Measurements from ENCODE around the gene RORC.

RORC gene

GRCh38 chr1:151835596-151835995 is 4.0 kb upstream of the RORC start:
- TF ChIP-seq, protein P1, sequence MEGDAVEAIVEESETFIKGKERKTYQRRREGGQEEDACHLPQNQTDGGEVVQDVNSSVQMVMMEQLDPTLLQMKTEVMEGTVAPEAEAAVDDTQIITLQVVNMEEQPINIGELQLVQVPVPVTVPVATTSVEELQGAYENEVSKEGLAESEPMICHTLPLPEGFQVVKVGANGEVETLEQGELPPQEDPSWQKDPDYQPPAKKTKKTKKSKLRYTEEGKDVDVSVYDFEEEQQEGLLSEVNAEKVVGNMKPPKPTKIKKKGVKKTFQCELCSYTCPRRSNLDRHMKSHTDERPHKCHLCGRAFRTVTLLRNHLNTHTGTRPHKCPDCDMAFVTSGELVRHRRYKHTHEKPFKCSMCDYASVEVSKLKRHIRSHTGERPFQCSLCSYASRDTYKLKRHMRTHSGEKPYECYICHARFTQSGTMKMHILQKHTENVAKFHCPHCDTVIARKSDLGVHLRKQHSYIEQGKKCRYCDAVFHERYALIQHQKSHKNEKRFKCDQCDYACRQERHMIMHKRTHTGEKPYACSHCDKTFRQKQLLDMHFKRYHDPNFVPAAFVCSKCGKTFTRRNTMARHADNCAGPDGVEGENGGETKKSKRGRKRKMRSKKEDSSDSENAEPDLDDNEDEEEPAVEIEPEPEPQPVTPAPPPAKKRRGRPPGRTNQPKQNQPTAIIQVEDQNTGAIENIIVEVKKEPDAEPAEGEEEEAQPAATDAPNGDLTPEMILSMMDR (IDR thresholded peaks at IDR 0.05): no peak
- no peak overlapping the region for H3K27ac ChIP-seq
- no peak overlapping the region for H3K4me3 ChIP-seq
- DNase-seq (ENCODE audit: low spot score): no peak

DNA sequence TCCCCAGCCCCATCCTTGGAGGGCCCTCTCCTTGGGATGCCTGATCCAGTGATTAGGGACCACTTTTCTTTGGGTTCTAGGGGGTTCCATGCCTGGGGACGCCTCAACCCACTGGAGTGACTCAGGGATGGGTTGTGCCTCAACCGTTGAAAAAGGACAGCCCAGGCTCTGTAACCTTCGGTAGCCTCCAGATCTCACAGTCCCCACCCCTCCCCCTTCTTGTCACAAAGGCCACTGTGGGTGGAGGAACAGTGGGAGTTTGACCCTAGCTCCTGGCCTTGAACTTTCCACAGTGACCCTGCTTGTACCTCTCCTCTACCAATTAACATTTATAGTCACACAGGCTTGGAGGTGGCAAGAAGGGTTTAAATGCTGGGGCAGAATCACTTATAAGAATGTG is 2.6 kb upstream of the RORC start:
- DNase-seq (ENCODE audit: low spot score): no peak
- TF ChIP-seq, protein P1 (IDR thresholded peaks at IDR 0.05): no peak
- no peak overlapping the region for H3K4me3 ChIP-seq
- H3K27ac ChIP-seq: no peak overlapping the region

GRCh38 chr1:151833172-151833900 is 1.7 kb upstream of the RORC start:
- Histone ChIP-seq H3K27ac (no peak overlapping the region), H3K4me3 (no peak overlapping the region)
- TF ChIP-seq, protein P1 (IDR thresholded peaks at IDR 0.05): no peak
- DNase-seq (ENCODE audit: low spot score): no peak

DNA sequence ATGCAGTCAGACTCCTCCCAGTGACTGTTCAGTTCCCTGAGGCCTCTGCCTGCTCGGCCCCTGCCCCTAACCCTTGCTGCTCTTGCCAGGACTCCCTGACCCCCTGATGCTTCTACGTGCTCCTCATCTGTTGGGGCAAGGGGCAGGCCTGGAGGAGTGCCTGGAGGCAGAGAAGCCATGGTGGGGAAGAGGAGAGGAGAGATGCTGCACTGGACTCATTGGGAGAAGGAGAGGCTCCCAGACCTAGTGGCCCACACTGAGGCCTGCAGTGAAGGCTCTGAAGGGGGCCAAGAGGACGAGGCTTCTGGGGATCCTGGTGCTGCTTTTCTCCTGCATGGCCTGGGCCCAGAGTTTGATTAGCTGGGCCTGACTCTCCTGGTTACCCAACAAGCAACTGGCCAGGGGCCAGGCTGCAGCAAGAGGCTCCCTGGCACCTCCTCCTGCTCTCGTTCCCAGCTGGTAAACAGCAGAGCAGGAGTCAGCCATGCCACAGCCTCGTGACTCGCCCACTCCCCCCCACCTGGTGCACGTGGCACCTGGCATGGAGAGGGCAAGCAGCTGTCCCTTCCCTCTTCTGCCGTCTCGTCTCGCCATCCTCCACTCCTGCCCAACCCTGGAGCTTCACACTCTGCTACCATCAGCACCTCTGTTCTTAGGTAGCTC is 847 bp upstream of the RORC start:
- Histone ChIP-seq H3K27ac (no peak overlapping the region), H3K4me3 (no peak overlapping the region)
- no peak for DNase-seq (ENCODE audit: low spot score)
- TF ChIP-seq, protein P1 (IDR thresholded peaks at IDR 0.05): no peak

DNA sequence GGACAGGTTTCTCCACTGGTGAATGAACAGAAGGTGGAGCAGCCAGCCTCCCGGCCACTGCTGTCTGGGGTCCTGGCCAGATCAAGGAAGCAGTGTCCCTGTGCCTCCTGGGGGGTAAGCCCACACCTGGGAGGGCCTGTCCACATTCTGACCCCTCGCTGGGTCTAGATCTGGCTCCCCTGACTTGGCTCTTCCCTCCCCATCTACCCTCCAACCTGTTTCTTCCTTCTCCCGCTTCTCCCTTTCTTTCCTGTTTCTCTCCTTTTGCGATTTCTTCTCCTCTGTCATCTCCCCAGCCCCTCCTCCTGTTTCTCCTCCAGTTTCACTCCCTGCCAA is 378 bp downstream of the RORC start:
- DNase-seq (ENCODE audit: low spot score): no peak
- TF ChIP-seq, protein P1 (IDR thresholded peaks at IDR 0.05): no peak
- no peak overlapping the region for H3K27ac ChIP-seq
- H3K4me3 ChIP-seq: no peak overlapping the region

DNA sequence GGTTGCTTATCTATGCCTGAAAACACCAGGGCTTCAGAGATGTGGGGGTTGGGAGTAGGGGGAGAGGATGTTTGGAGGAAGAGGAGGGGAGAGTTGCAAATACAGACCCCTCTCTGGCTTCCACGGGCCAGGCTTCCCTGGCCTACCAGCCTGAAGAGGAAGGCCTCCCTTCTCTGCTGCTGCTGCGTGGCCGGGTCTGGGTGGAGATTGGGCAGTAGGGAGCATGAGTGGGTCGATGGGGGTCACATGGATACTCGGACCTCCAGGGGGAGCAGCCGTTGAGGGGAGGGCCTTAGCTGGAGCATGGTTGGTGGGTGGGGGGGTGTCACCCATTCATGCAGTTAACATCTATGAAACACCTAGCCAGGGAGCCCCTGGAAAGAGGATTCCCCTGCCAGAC is 1.5 kb downstream of the RORC start:
- H3K4me3 ChIP-seq: no peak overlapping the region
- H3K27ac ChIP-seq: no peak overlapping the region
- TF ChIP-seq, protein P1 (IDR thresholded peaks at IDR 0.05): no peak
- DNase-seq (ENCODE audit: low spot score): no peak

All from coronary artery (tissue), 2 donors.